SW 1271 (cell line): ENCODE data around the gene COL24A1.
A peak's percentile ranks its signal among the peaks of the same experiment; 100 is the strongest.
"Not testable (repeated sequence)": the region's sequence is repeated elsewhere in the genome, so short reads cannot be mapped to it uniquely, and the experiment has no call there.

Experiments
- DNase-seq, 2 experiments: peaks; one replicate each; lab custom pipeline; 2025; lab: John Stamatoyannopoulos, UW

The COL24A1 gene

GRCh38 chr1:85806236-85806965 lies 350.2 kb downstream of the COL24A1 start:
- no peak for DNase-seq

- DNase-seq: no peak
Measured at GRCh38 chr1:85801520-85801919, 355.1 kb downstream of the COL24A1 start.

GRCh38 chr1:85799737-85800136 lies 356.8 kb downstream of the COL24A1 start:
- DNase-seq: no peak

- DNase-seq: no peak
Measured at GRCh38 chr1:85798419-85798818, 358.2 kb downstream of the COL24A1 start.

GRCh38 chr1:85777021-85777420 lies 379.6 kb downstream of the COL24A1 start:
- not testable (repeated sequence) for DNase-seq

- DNase-seq: no peak
Measured at GRCh38 chr1:85762804-85763203, 393.8 kb downstream of the COL24A1 start.

GRCh38 chr1:85756864-85757263 lies 399.7 kb downstream of the COL24A1 start:
- no peak for DNase-seq

- no peak for DNase-seq
Measured at GRCh38 chr1:85748120-85748519, 408.5 kb downstream of the COL24A1 start.

- no peak for DNase-seq
Measured at GRCh38 chr1:85746777-85747176, 409.8 kb downstream of the COL24A1 start.

- DNase-seq: no peak
Measured at GRCh38 chr1:85743814-85744213, 412.8 kb downstream of the COL24A1 start.

- no peak for DNase-seq
Measured at GRCh38 chr1:85734931-85735330, 421.6 kb downstream of the COL24A1 start.

- DNase-seq: no peak
Measured at GRCh38 chr1:85718678-85719340, 437.8 kb downstream of the COL24A1 start.

GRCh38 chr1:85714418-85715114 lies 442.0 kb downstream of the COL24A1 start:
- not testable (repeated sequence) for DNase-seq

GRCh38 chr1:85708829-85709227 lies 447.7 kb downstream of the COL24A1 start:
- DNase-seq: no peak

GRCh38 chr1:85707990-85708828 lies 448.4 kb downstream of the COL24A1 start, which contains the start of gene ZNHIT6:
Gene ZNHIT6 (minus strand): TSS chr1:85708433. CDS start chr1:85708284, 149 bp downstream.
- DNase-seq: peak; percentile 86 to 90

- DNase-seq: no peak
Measured at GRCh38 chr1:85707267-85707989, 449.1 kb downstream of the COL24A1 start.

GRCh38 chr1:85705940-85706339 lies 450.6 kb downstream of the COL24A1 start:
- DNase-seq: no peak

- DNase-seq: no peak
Measured at GRCh38 chr1:85700422-85700821, 456.1 kb downstream of the COL24A1 start.

GRCh38 chr1:85697895-85698294 lies 458.7 kb downstream of the COL24A1 start:
- DNase-seq: no peak

- peak in 1 of 2 experiments; percentile 60 for DNase-seq
Measured at GRCh38 chr1:85692730-85693314, 463.8 kb downstream of the COL24A1 start.
